Glomerular endothelial cell (primary cell): ENCODE measurements around the gene PIAS3. TPM values are rescaled to one million over a fixed set of nuclear protein-coding genes. Genes with fewer than 3 reads are reported as not detected.
"Not testable (repeated sequence)": the region's sequence is repeated elsewhere in the genome, so short reads cannot be mapped to it uniquely, and the experiment has no call there.

Source experiments
- DNase-seq: peaks from one replicate; pipeline ENCODE4 v3.0.0-alpha.2; 2011; ENCODE audit warnings: low read depth, low spot score; ENCODE audit errors: extremely low read depth
- total RNA-seq: library from RNA; depleted of rRNA; stranded (reverse); fragments of >200 nt; gene quantifications from 2 replicates; pipeline ENCODE4 v1.2.3, GENCODE V29; 2015

PIAS3 gene
- total RNA-seq, 1 donor from 2014 or later = 37.5 TPM

GRCh38 chr1:145826030-145826429 lies 32.9 kb downstream of the PIAS3 start:
- DNase-seq = no peak

GRCh38 chr1:145824499-145824842 lies 34.4 kb downstream of the PIAS3 start:
- no peak for DNase-seq

- no peak for DNase-seq
These were observed 35.0 kb downstream of the PIAS3 start, which contains the start of the genes POLR3C and RNF115 for GRCh38 chr1:145823565-145824498. POLR3C (plus strand) TSS chr1:145824200; CDS start chr1:145825777, 1,577 bp downstream. RNF115 (minus strand) TSS chr1:145824095; CDS start chr1:145823873, 222 bp downstream.

GRCh38 chr1:145822779-145823331 lies 36.0 kb downstream of the PIAS3 start:
- not testable (repeated sequence) for DNase-seq

GRCh38 chr1:145818095-145818494 lies 40.8 kb downstream of the PIAS3 start:
- not testable (repeated sequence) for DNase-seq

GRCh38 chr1:145812977-145813810 lies 45.7 kb downstream of the PIAS3 start:
- DNase-seq = not testable (repeated sequence)

GRCh38 chr1:145806844-145807243 lies 52.0 kb downstream of the PIAS3 start:
- no peak for DNase-seq

GRCh38 chr1:145806408-145806807 lies 52.5 kb downstream of the PIAS3 start:
- no peak for DNase-seq

- no peak for DNase-seq
These were observed 53.8 kb downstream of the PIAS3 start for GRCh38 chr1:145805057-145805456.

- no peak for DNase-seq
These were observed 54.4 kb downstream of the PIAS3 start for GRCh38 chr1:145804235-145805045.

- no peak for DNase-seq
These were observed 59.1 kb downstream of the PIAS3 start for GRCh38 chr1:145799806-145800205.

Other genes starting within 250 kb of the PIAS3 start
- gene PDZK1, start 151.7 kb downstream of the PIAS3 start, total RNA-seq = not detected in 2 replicates
- gene CD160, start 139.6 kb downstream of the PIAS3 start, total RNA-seq = not detected in 2 replicates
- 9.4 and 12.3 TPM in 2 replicates for gene RNF115, start 35.0 kb downstream of the PIAS3 start, total RNA-seq
- gene POLR3C, start 34.9 kb downstream of the PIAS3 start, total RNA-seq = 23.6 and 28.9 TPM in 2 replicates
- 3.4 and 5.7 TPM in 2 replicates for gene NUDT17, start 13.5 kb downstream of the PIAS3 start, total RNA-seq
- gene ANKRD35, start 26.8 kb upstream of the PIAS3 start, total RNA-seq = 0.93 and 1.4 TPM in 2 replicates
- gene ITGA10, start 51.0 kb upstream of the PIAS3 start, total RNA-seq = 4.9 and 5.3 TPM in 2 replicates
- 30.0 and 32.7 TPM in 2 replicates for gene PEX11B, start 59.6 kb upstream of the PIAS3 start, total RNA-seq
- gene RBM8A, start 68.4 kb upstream of the PIAS3 start, total RNA-seq = 153 and 164 TPM in 2 replicates
- gene LIX1L, start 98.9 kb upstream of the PIAS3 start, total RNA-seq = 41.6 and 42.2 TPM in 2 replicates
- 0.35 and 0.44 TPM in 2 replicates for gene ANKRD34A, start 105.5 kb upstream of the PIAS3 start, total RNA-seq
- gene POLR3GL, start 105.6 kb upstream of the PIAS3 start, total RNA-seq = 13.4 and 18.7 TPM in 2 replicates
- gene TXNIP, start 137.5 kb upstream of the PIAS3 start, total RNA-seq = 98.0 and 102 TPM in 2 replicates
- not detected in 2 replicates for gene HJV, start 162.7 kb upstream of the PIAS3 start, total RNA-seq